Gastroesophageal sphincter (tissue), 3 donors: ENCODE data around the gene PAFAH2.

Source experiments
- POLR2A ChIP-seq, 2 donors: fragments of 450-650 bp; IDR thresholded peaks; one replicate each; pipeline ENCODE4 v1.6.1; 2017; ENCODE audit warnings: antibody characterized with exemption in 2 of 2, mild to moderate bottlenecking in 2 of 2, moderate library complexity in 1 of 2
- POLR2AphosphoS5 ChIP-seq: sonication (generic); formaldehyde crosslinking; IDR thresholded peaks from one replicate; pipeline ENCODE4 v1.6.1; 2017; ENCODE audit warnings: antibody characterized with exemption
- TF ChIP-seq, protein P1 (sequence below), 4 experiments: fragments of 200-600 bp in 2 of 4; fragments of 450-650 bp in 2 of 4; sonication (generic) in 1 of 4; IDR thresholded peaks; one replicate each; pipeline ENCODE4 v1.5.1; 2017 to 2019; ENCODE audit warnings: antibody characterized with exemption in 4 of 4, mild to moderate bottlenecking in 2 of 4, moderate library complexity in 2 of 4

DNA sequence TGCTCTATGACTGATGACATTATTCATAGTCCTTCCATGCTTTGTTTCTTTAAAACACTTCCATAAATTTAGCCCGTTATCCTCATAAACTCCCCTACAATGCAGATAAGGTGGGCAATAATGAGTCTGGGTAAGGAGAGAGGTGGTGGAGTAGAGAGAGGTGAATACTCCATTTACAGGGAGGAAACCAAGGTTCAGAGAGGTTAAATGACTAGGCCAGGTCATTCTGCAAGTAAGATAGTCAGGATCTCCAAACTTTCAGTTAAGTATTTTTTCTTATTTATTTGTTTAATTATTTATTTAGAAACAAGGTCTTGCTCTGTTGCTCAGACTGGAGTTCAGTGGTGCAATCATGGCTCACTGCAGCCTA is 26.1 kb downstream of the PAFAH2 start:
- TF ChIP-seq POLR2A (IDR thresholded peaks at IDR 0.05) (no peak), POLR2AphosphoS5 (no peak)
- TF ChIP-seq, protein P1, sequence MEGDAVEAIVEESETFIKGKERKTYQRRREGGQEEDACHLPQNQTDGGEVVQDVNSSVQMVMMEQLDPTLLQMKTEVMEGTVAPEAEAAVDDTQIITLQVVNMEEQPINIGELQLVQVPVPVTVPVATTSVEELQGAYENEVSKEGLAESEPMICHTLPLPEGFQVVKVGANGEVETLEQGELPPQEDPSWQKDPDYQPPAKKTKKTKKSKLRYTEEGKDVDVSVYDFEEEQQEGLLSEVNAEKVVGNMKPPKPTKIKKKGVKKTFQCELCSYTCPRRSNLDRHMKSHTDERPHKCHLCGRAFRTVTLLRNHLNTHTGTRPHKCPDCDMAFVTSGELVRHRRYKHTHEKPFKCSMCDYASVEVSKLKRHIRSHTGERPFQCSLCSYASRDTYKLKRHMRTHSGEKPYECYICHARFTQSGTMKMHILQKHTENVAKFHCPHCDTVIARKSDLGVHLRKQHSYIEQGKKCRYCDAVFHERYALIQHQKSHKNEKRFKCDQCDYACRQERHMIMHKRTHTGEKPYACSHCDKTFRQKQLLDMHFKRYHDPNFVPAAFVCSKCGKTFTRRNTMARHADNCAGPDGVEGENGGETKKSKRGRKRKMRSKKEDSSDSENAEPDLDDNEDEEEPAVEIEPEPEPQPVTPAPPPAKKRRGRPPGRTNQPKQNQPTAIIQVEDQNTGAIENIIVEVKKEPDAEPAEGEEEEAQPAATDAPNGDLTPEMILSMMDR (IDR thresholded peaks at IDR 0.05) = no peak
